ENCODE results near the gene POLL. TPM values are rescaled to one million over a fixed set of nuclear protein-coding genes. Genes with fewer than 3 reads are reported as not detected.

The POLL gene
- total and polyA plus RNA-seq, 2 donors (not counting 3 experiments of a cell fraction or from before 2014, with no cell fraction given), result 34.3 to 42.3 TPM

DNA sequence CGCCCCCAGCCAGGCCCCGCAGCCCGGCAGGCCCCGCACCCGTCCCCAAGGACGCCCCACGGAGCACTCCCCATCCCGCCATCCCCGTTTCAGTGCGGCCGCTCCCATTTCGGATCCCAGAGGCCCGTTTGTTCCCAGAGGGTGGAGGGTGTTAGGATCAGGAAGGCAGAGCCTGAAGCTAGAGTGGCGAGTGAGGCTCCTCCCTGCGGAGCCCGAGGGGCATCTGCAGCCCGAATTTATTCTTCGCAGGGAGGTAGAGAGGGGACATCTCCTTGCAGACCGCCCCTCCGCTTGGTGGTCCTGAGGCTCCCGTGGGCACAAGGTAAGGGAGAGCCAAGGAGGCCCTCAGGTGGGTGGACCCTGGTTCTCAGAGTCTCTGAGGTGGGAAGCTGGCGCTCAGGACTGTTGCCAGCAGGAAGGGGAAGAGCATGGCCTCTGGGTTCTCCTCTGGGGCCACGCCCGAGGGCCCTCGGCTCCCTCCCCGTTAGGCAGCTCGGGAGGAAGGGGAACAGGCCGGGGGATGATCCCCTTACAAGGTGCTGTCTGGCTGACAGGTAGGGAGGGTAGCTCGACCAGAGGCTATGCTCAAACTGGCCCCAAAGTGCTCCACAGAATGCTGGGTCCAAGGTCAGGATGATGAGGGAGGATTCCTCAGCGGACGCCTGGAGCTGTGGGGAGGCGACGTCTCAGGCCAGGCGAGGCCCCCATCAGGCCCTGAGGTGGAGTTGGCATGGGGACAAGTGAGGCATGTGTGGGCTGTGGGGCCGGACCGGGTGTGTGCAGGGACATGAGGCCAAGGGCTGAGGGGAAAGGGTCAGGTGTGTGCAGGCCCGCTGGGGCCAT is 17.4 kb downstream of the POLL start:
- Histone ChIP-seq H4K20me1 (replicated peaks; ENCODE audit: control insufficient read depth, extremely low read depth, insufficient read depth, low read length) (no peaks in the 10 kb centered on the region), H3K36me3 (ENCODE audit: control insufficient read depth in 2 of 2, extremely low read depth in 1 of 2, insufficient read depth in 2 of 2, low read length in 2 of 2) (no peaks in the 10 kb centered on the region), H3K9ac (replicated peaks; ENCODE audit: extremely low read depth, insufficient read depth, low read length) (peak overlapping the region; percentile 17), H3K4me2 (ENCODE audit: insufficient read depth, low read length) (peak overlapping the region; percentile 69), H3K79me2 (ENCODE audit: control insufficient read depth, insufficient read depth, low read length) (no peaks in the 10 kb centered on the region), H3K4me1 (ENCODE audit: control insufficient read depth, extremely low read depth, insufficient read depth, low read length) (peaks cover 7% of the 10 kb centered on the region), H3K9me1 (replicated peaks; ENCODE audit: control insufficient read depth, extremely low read depth, insufficient read depth, low read length) (no peaks in the 10 kb centered on the region), H3K9me3 (replicated peaks; ENCODE audit: control insufficient read depth, insufficient read depth, low read length) (no peaks in the 10 kb centered on the region), H3K27ac (ENCODE audit: insufficient read depth, low read depth, low read length) (no peak overlapping the region), H2AFZ (ENCODE audit: low read depth, low read length) (peak overlapping the region; percentile 88), H3K27me3 (ENCODE audit: control insufficient read depth in 2 of 2, insufficient read depth in 2 of 2, low read length in 2 of 2) (peaks cover 22 to 23% of the 10 kb centered on the region in 2 experiments), H3K4me3 (replicated peaks in 1 of 3; ENCODE audit: insufficient read depth in 1 of 3, low read depth in 1 of 3, low read length in 3 of 3) (peak overlapping the region in 2 of 3 experiments; percentile 18 to 39)
- TF ChIP-seq POLR2A (IDR thresholded peaks at IDR 0.05; ENCODE audit: low read depth, low read length) (no peak), MYC (IDR thresholded peaks at IDR 0.05; ENCODE audit: low read depth, low read length) (no peak), CTCF (IDR thresholded peaks at IDR 0.05; ENCODE audit: extremely low read depth in 1 of 2, insufficient read depth in 1 of 2, low read depth in 1 of 2, low read length in 2 of 2) (no peak), JUN (IDR thresholded peaks at IDR 0.05; ENCODE audit: borderline replicate concordance, insufficient read depth, insufficient read length, low read depth) (no peak), FOS (IDR thresholded peaks at IDR 0.05; ENCODE audit: borderline replicate concordance, insufficient read depth, low read length) (no peak), EZH2 (IDR thresholded peaks at IDR 0.05; ENCODE audit: borderline replicate concordance, low read depth, low read length, severe bottlenecking) (no peak), MAX (IDR thresholded peaks at IDR 0.05; ENCODE audit: insufficient read depth, insufficient read length) (no peak), GATA2 (IDR thresholded peaks at IDR 0.05; ENCODE audit: insufficient read depth, insufficient read length, low read depth, low read length) (no peak), POLR2AphosphoS5 (IDR thresholded peaks at IDR 0.05; ENCODE audit: insufficient read depth, low read depth, low read length) (no peak)
- ChIA-PET CTCF (interaction anchor here (0.6 to 4.0 kb wide), 41 partner anchors 9 to 475 kb away, joined by 3 to 78 read pairs (median 5); partner anchors contain the start of genes DPCD and POLL), POLR2A (no interaction called here)
- no peak for DNase-seq (ENCODE audit: low read depth, low spot score)
- no TSS peak for BruUV-seq (replicated peaks)
- intact Hi-C loops (cut with micrococcal nuclease) (loop anchor here (1.0 kb wide), 6 partner anchors 75 to 409 kb away; no protein-coding TSS in a partner anchor), dilution Hi-C loops (cut with MboI; ENCODE audit: extremely low pct_ligation_motif_present, low sequenced_read_pairs) (no loop called here)
- FAIRE-seq, result no peak

Measured in endothelial cell of umbilical vein (primary cell).